Calu3 (cell line): ENCODE results near the gene SEC23IP. TPM values are rescaled to one million over a fixed set of nuclear protein-coding genes. Genes with fewer than 3 reads are reported as not detected.

Experiments used
- BruUV-seq: library from RNA; stranded (reverse); fragments of 400-500 nt; replicated peaks from 2 replicates; lab custom pipeline; 2021; lab: Mats Ljungman, UMichigan
- CTCF ChIA-PET: fragments of 300-600 bp; sonication (Branson Sonifier 250); formaldehyde crosslinking; loops from one replicate; lab custom pipeline; 2022; ENCODE audit warnings: antibody characterized with exemption; lab: Charles Lee
- DNase-seq: peaks from one replicate; pipeline ENCODE4 v3.0.0; 2022
- H3K27ac Mint-ChIP-seq: one replicate; pipeline ENCODE4 v1.8.0; 2022; ENCODE audit warnings: mixed read lengths; ENCODE audit not compliant: unreplicated experiment
- H3K27me3 Mint-ChIP-seq: one replicate; pipeline ENCODE4 v1.8.0; 2022; ENCODE audit warnings: mixed read lengths; ENCODE audit not compliant: unreplicated experiment
- H3K36me3 Mint-ChIP-seq: one replicate; pipeline ENCODE4 v1.8.0; 2022; ENCODE audit warnings: mild to moderate bottlenecking, moderate library complexity, mixed read lengths; ENCODE audit not compliant: insufficient read depth, unreplicated experiment
- H3K4me1 Mint-ChIP-seq: one replicate; pipeline ENCODE4 v1.8.0; 2022; ENCODE audit warnings: mild to moderate bottlenecking, low read depth, mixed read lengths; ENCODE audit not compliant: unreplicated experiment
- H3K4me3 Mint-ChIP-seq: one replicate; pipeline ENCODE4 v1.8.0; 2022; ENCODE audit warnings: mild to moderate bottlenecking, low read depth, moderate library complexity, mixed read lengths; ENCODE audit not compliant: unreplicated experiment
- H3K9me3 Mint-ChIP-seq: one replicate; pipeline ENCODE4 v1.8.0; 2022; ENCODE audit warnings: low read depth, mixed read lengths; ENCODE audit not compliant: unreplicated experiment
- intact Hi-C: fragments of 100-400 bp; cut with micrococcal nuclease; formaldehyde crosslinking; loops from one replicate; pipeline ENCODE4 v1.10.0; 2022; ENCODE audit not compliant: unreplicated experiment
- total RNA-seq: library from RNA; stranded (reverse); gene quantifications from 2 replicates; pipeline ENCODE4 v1.2.3, GENCODE V29; 2022
- TF ChIP-seq, protein P1 (sequence below): fragments of 200-600 bp; IDR thresholded peaks from one replicate; pipeline ENCODE4 v1.8.0; 2022; ENCODE audit warnings: antibody characterized with exemption; ENCODE audit not compliant: unreplicated experiment

The SEC23IP gene
- total RNA-seq, 1 experiment from 2014 or later = 42.1 TPM

DNA sequence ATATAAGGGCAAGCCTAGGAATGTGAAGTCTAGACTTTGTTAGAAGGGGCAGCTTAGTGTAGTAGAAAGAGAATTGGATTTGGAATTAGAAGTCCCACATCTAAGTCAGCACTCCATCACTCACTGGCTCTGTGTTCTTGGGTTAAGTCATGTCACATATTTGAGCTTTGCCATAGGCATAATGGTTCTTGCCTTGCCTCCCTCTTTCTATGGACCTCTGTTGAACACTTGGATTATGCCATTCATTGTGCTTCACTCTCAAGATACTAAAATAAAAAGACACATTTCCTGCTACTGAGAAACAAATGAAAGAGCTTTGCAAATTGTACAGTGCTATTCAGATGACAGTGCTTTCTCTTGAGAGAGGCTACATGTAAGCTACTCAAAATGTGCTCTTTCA is 35.9 kb downstream of the SEC23IP start:
- Mint-ChIP-seq H3K4me3 (no peak overlapping the region), H3K36me3 (no peaks in the 10 kb centered on the region), H3K9me3 (no peaks in the 10 kb centered on the region), H3K27ac (no peak overlapping the region), H3K27me3 (no peaks in the 10 kb centered on the region), H3K4me1 (no peaks in the 10 kb centered on the region)
- no peak for DNase-seq
- no TSS peak for BruUV-seq
- CTCF ChIA-PET = interaction anchor here (0.6 to 1.4 kb wide), 2 partner anchors 11 to 203 kb away, joined by 3 to 4 read pairs; partner anchors contain the start of gene INPP5F
- intact Hi-C loops = no loop called here
- TF ChIP-seq, protein P1, sequence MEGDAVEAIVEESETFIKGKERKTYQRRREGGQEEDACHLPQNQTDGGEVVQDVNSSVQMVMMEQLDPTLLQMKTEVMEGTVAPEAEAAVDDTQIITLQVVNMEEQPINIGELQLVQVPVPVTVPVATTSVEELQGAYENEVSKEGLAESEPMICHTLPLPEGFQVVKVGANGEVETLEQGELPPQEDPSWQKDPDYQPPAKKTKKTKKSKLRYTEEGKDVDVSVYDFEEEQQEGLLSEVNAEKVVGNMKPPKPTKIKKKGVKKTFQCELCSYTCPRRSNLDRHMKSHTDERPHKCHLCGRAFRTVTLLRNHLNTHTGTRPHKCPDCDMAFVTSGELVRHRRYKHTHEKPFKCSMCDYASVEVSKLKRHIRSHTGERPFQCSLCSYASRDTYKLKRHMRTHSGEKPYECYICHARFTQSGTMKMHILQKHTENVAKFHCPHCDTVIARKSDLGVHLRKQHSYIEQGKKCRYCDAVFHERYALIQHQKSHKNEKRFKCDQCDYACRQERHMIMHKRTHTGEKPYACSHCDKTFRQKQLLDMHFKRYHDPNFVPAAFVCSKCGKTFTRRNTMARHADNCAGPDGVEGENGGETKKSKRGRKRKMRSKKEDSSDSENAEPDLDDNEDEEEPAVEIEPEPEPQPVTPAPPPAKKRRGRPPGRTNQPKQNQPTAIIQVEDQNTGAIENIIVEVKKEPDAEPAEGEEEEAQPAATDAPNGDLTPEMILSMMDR = no peak

DNA sequence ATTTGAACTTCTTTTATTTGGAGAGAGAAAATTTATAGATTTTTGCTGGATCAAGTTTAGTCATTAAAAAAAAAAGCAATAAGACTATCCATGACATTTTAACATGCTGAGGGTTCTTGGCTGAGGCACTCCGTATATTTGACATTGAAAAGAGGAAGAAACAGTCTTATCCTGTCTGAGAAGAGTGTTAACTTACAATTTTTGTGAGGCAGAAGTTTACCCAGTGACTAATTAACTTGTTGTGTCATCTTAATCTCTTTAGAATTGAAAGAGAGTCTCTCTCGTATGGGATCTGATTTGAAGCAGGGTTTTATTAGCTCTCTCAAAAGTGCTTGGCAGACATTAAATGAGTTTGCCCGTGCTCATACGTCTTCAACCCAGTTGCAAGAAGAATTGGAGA is 39.3 kb downstream of the SEC23IP start:
- DNase-seq = no peak
- Mint-ChIP-seq H3K4me3 (no peak overlapping the region), H3K27me3 (no peaks in the 10 kb centered on the region), H3K36me3 (no peaks in the 10 kb centered on the region), H3K27ac (no peak overlapping the region), H3K4me1 (no peaks in the 10 kb centered on the region), H3K9me3 (no peaks in the 10 kb centered on the region)
- CTCF ChIA-PET = no interaction called here
- intact Hi-C loops = no loop called here
- TF ChIP-seq, protein P1 = no peak
- BruUV-seq = no TSS peak

DNA sequence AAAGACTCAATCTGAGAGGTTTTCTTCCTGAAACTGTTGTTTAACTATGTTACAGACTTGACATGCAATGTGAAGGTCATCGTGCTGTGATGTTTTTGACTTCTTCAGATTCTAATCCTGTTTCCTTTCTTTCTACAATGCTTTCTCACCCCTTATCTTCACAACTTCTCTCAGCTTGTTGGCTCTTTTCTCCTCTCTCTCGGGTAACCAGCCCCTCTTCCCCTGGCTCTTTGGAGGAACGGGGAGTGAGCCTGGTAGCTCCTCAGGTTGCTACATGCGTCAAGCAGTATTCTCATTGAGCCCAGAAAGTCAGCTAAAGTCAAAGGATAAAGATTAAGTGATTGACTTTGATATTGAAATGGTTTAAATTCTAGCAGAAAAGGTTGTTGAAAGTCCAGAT is 40.1 kb downstream of the SEC23IP start:
- no peaks in the 10 kb centered on the region for H3K27me3 Mint-ChIP-seq
- H3K27ac Mint-ChIP-seq = no peak overlapping the region
- H3K4me3 Mint-ChIP-seq = no peak overlapping the region
- no peak for DNase-seq
- no peaks in the 10 kb centered on the region for H3K36me3 Mint-ChIP-seq
- CTCF ChIA-PET = no interaction called here
- H3K9me3 Mint-ChIP-seq = no peaks in the 10 kb centered on the region
- intact Hi-C loops = no loop called here
- TF ChIP-seq, protein P1 = no peak
- no peaks in the 10 kb centered on the region for H3K4me1 Mint-ChIP-seq
- BruUV-seq = no TSS peak

DNA sequence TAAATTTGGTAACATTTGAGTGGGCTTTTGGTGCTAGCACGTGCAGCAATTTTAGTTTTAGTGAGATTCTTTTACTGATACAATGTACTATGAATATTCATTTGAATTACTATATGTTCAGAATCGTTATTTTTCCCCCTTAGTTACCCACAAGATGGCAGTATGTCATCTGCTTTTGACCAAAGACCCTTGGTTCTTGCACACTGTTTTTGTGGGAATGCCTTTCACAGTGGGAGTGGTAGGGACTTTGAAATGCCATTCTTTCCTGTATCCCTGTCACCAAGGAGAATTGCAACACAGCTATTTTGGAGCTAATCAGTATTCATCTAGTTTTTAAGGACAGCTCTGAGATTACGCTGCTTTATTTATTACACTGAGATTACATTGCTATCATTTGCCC is 40.6 kb downstream of the SEC23IP start:
- Mint-ChIP-seq H3K27me3 (no peaks in the 10 kb centered on the region), H3K4me3 (no peak overlapping the region), H3K4me1 (no peaks in the 10 kb centered on the region), H3K9me3 (no peaks in the 10 kb centered on the region), H3K27ac (no peak overlapping the region), H3K36me3 (no peaks in the 10 kb centered on the region)
- TF ChIP-seq, protein P1 = no peak
- no TSS peak for BruUV-seq
- no peak for DNase-seq
- intact Hi-C loops = no loop called here
- CTCF ChIA-PET = no interaction called here
